HG03439 (cell line): Measurements from ENCODE around the gene VWA5B1.
"Not testable (repeated sequence)": the region's sequence is repeated elsewhere in the genome, so short reads cannot be mapped to it uniquely, and the experiment has no call there.

Experiments
- ATAC-seq: cut with Tn5 transposase; IDR thresholded peaks from one replicate; pipeline ENCODE4 v1.9.1; 2021; ENCODE audit warnings: mild to moderate bottlenecking, moderate library complexity; ENCODE audit not compliant: unreplicated experiment

VWA5B1 gene, protein sequence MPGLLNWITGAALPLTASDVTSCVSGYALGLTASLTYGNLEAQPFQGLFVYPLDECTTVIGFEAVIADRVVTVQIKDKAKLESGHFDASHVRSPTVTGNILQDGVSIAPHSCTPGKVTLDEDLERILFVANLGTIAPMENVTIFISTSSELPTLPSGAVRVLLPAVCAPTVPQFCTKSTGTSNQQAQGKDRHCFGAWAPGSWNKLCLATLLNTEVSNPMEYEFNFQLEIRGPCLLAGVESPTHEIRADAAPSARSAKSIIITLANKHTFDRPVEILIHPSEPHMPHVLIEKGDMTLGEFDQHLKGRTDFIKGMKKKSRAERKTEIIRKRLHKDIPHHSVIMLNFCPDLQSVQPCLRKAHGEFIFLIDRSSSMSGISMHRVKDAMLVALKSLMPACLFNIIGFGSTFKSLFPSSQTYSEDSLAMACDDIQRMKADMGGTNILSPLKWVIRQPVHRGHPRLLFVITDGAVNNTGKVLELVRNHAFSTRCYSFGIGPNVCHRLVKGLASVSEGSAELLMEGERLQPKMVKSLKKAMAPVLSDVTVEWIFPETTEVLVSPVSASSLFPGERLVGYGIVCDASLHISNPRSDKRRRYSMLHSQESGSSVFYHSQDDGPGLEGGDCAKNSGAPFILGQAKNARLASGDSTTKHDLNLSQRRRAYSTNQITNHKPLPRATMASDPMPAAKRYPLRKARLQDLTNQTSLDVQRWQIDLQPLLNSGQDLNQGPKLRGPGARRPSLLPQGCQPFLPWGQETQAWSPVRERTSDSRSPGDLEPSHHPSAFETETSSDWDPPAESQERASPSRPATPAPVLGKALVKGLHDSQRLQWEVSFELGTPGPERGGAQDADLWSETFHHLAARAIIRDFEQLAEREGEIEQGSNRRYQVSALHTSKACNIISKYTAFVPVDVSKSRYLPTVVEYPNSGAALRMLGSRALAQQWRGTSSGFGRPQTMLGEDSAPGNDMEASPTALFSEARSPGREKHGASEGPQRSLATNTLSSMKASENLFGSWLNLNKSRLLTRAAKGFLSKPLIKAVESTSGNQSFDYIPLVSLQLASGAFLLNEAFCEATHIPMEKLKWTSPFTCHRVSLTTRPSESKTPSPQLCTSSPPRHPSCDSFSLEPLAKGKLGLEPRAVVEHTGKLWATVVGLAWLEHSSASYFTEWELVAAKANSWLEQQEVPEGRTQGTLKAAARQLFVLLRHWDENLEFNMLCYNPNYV

DNA sequence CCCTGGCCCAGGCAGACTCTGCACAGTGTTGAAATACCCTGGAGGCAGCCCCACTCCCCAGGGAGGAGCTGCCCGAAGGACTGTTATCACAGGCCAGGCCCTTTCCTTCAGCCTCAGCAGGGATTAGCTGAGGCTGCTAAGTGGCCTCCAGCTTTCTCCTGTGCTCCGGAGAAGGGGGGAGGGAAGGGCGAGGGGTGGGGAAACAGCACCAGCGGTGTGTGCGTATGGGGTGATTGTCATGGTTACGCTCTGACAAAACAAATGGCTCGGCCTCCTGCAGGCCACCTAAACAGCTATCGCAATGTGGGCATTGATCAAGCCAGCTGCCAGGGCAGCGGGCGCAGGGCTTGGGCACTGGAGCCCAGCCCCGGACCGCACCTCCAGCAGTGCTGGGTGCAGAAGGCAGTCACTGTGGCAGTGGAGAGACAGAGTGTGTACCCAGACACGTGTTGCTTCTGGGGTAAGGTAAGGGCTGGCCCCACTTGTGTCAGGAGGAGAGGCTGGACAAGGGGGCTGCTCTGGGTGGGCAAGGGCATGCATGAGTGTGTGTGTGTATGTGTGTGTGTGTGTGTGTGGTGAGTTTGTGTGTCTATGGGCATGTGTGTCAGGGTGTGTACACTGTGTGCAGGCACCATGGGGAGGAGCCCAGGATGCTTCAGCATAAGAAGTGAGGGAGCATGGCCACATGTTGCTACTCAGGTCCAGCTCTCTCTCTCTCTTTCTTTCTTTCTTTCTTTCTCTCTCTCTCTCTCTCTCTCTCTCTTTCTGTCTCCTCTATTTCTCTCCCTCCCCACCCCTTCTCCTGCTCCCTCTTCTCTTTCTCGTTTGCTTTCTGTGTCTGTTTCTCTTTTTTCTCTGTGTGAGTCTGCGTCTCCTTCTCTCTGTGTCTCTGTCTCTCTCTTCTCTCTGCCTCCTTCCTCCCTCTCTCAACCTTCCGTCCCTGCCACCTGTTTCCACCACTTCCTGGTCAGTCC, at the start of gene VWA5B1:
Gene VWA5B1 (plus strand): TSS at position 252 of the 974 bp plus-strand sequence. CDS start 19,727 bp downstream, outside the sequence.
- no peak for ATAC-seq

GRCh38 chr1:20242890-20243479, 47.7 kb upstream of the VWA5B1 start:
- no peak for ATAC-seq

DNA sequence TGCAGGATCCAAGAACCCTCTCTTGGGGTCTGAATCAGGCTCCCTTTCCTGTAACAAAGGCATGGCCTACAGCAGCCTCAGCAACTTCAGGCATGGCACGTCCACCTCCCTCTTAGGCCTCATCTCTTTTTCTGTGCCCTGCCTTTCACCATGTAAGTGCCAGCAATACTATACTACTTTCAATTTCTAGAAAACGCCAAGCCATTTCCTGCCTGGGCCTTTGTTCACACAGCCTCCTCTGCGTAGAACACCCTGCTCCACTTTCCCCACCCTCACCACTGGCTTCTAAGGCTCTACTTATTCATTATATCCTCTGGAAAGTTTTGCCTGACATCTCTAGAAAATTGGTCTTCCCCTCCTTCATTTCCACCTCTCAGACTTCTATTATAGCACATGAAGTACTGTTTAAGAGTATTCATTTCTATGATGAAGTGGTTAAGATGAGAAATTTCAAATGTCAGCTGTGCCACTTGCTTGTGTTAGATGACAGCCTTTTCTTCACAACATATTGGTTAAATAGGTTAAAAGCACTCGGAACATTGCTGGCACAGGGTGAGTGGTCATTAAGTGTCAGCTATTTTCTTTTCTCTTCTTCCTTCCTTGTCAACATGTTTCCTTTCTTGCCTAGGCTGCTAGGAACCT, 41.6 kb upstream of the VWA5B1 start:
- no peak for ATAC-seq

- ATAC-seq: no peak
Observed at GRCh38 chr1:20250340-20250989, 40.2 kb upstream of the VWA5B1 start.

GRCh38 chr1:20252587-20252986, 38.1 kb upstream of the VWA5B1 start:
- no peak for ATAC-seq

DNA sequence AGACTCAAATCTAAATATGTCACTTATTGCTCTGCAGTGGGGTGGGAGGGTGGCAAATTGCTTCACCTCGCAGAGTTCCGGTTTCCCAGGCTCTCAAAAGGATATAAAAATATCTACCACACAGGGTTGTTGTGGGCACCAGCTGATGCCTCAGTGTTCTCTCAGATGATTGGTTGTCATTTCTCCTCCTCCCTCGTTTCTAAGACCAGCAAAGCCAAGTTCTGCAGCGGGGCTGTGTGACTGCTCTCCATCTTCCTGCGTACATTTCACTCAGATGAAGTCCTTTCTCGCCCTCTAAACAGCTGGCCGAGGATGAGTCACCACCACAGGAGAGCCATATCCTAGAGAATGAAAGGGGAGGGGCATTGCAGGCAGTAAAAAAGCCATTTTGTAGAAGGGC, 35.0 kb upstream of the VWA5B1 start:
- no peak for ATAC-seq

DNA sequence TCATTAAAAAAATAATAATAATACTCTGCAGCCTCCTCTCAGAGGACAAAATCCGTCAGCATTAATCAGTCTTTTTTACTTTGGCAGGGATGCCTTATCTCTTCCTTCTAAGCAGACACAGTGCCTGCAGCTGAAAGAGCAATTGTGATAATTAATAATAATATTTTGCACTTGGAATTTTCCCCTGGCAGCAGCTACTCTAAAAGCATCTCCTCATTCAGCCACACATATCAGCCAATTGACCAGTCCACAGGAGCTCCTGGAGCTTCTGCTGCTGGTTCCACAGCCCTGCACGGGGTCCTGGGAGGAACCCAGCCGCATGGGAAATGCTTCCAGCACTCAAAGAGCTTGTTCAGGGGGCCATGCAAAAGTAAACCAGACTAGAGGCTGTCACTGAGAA, 31.0 kb upstream of the VWA5B1 start:
- ATAC-seq: no peak

GRCh38 chr1:20261095-20261494, 29.6 kb upstream of the VWA5B1 start:
- no peak for ATAC-seq

DNA sequence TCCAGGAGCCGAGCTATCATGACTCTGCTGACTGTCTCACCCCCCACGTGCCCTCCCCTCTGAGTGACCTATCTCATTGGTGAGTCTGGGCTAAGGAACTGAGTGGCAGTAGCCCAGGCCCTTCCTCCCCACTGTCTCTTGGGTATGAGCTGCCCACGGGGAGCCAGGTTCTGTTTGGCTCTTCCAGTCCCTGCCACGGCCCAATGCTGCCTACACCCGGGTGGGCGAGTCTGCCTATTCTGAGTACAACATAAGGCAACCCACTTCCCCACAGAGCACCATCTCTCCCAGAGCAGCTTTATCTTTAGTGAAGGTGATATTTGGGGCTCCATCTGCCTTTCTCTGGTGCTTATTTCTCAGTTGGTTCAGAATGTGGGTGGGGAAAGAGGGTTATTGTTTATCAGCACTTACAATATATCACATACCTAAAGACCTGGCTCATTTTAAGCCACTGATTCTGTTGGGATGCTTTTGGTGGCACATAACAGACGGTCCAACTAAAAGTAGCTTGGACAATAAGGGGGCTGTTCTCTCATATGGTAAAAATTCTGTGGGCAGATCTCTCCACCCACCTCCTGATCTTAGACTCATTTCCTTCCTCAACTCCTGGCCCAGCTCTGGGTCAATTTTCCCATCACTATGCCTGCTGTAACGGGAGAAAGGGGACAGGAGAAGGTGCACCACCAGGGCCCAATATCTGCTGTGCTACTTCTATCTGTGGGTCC, 27.7 kb upstream of the VWA5B1 start:
- no peak for ATAC-seq

GRCh38 chr1:20265250-20265649, 25.4 kb upstream of the VWA5B1 start:
- ATAC-seq: no peak

- no peak for ATAC-seq
Observed at GRCh38 chr1:20266141-20266540, 24.5 kb upstream of the VWA5B1 start.

- no peak for ATAC-seq
Observed at GRCh38 chr1:20266642-20267041, 24.0 kb upstream of the VWA5B1 start.

DNA sequence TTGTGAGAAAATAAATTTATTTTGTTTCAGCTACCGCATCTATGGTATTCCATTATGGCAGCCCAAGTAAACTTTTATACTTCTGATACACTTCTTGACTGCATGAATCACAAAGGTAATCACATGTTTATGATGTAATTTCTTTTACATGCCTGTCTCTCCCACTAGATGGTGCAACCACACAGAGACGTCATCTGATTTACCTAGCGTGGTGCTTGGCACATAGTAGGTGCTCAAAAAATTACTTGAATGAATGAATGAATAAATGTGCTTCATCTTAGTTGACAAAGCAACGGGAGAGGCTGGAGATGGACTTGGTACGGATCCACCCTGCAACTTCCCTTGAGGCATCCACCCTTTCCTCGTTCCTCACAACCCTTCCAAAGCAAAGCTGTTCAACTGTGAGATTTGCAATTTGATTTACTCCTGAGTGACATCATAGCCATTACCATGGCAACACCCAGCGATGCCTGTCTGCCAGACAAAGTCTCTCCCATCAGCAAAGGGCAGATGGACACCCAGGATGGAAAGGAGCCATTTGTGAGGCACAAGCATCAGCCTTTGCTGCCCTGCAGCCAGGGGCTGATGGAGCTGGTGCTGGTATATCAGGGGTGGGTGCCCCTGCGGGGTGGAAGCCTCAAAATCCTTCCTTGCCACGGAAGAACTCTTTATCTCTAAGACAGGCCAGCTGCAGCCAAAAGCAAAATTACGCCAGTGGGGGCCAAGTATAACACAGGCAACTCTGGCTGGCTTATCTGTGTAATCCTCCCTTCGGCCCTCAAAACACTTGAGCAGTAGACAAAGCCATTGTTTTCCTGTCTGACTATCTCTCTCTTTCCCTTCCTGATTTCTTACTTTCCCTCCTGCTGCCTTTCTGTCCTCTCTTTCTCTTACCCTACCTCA, 18.9 kb upstream of the VWA5B1 start:
- no peak for ATAC-seq

DNA sequence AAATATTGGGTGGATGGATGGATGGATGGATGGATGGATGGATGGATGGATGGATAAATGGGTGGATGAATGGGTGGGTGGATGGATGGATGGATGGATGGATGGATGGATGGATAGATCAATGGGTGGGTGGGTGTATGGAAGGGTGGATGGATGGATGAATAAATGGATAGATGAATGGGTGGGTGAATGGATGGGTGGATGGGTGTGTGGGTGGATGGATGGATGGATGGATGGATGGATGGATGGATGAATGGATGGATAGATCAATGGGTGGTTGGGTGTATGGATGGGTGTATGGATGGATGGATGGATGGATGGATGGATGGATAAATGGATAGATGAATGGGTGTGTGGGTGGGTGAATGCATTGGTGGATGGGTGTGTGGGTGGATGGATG, 17.0 kb upstream of the VWA5B1 start:
- ATAC-seq: not testable (repeated sequence)

GRCh38 chr1:20275319-20275925, 15.3 kb upstream of the VWA5B1 start:
- ATAC-seq: no peak

GRCh38 chr1:20276485-20277159, 14.1 kb upstream of the VWA5B1 start:
- ATAC-seq: no peak
